Mucosa of descending colon (tissue), 3 donors: ENCODE measurements around the gene CAPG. TPM values are rescaled to one million over a fixed set of nuclear protein-coding genes. Genes with fewer than 3 reads are reported as not detected.
A peak's percentile ranks its signal among the peaks of the same experiment; 100 is the strongest.

Experiments
- ATAC-seq: fragments of 200-7000 bp; cut with Tn5 transposase; one replicate; pipeline ENCODE4 v1.9.1; 2020; ENCODE audit warnings: mild to moderate bottlenecking, moderate library complexity
- DNase-seq, 3 donors: peaks; one replicate each; pipeline ENCODE4 v3.0.0-alpha.2; 2020
- H3K36me3 ChIP-seq: fragments of 200-600 bp; one replicate; pipeline ENCODE4 v1.8.0; 2021; ENCODE audit warnings: low read depth, mild to moderate bottlenecking
- H3K4me1 ChIP-seq: fragments of 200-600 bp; one replicate; pipeline ENCODE4 v1.8.0; 2021; ENCODE audit warnings: low read depth, mild to moderate bottlenecking
- H3K4me3 ChIP-seq: fragments of 200-600 bp; one replicate; pipeline ENCODE4 v1.8.0; 2021; ENCODE audit warnings: mild to moderate bottlenecking
- H3K9me3 ChIP-seq: fragments of 200-600 bp; one replicate; pipeline ENCODE4 v1.8.0; 2021; ENCODE audit warnings: mild to moderate bottlenecking
- CTCF ChIP-seq: fragments of 200-600 bp; IDR thresholded peaks from one replicate; pipeline ENCODE4 v1.8.0; 2022; ENCODE audit warnings: antibody characterized with exemption, mild to moderate bottlenecking
- intact Hi-C, 2 donors: fragments of 100-400 bp; cut with DNase I in 1 of 2; cut with micrococcal nuclease in 1 of 2; formaldehyde crosslinking; loops; one replicate each; pipeline versions ENCODE4 v1.11.0 to v1.11.1; 2022; cut with DNase I, micrococcal nuclease
- total RNA-seq, 3 donors: library from RNA; stranded (reverse); fragmentation: NEBNext Ultra II Directional in 2 of 3; extraction: Animal tissue kit (Norgen Biotek cat#: 25700) in 2 of 3; gene quantifications; one replicate each; pipeline versions ENCODE4 v1.2.1 to v1.2.4, GENCODE V29; 2021 to 2023
- donor health status: DM: no; HTN: no; CAD: no; lungs with moderate emphysema.
- donor health status: DM: no; HTN: no; CAD: no.
- donor health status: DM: no; HTN: yes; CAD: no.

The CAPG gene
- total RNA-seq, 3 donors from 2014 or later = 46.3 to 103 (median 71.2) TPM

- Histone ChIP-seq H3K9me3 (no peaks in the 10 kb centered on the region), H3K4me1 (no peaks in the 10 kb centered on the region), H3K4me3 (no peak overlapping the region), H3K36me3 (no peaks in the 10 kb centered on the region)
- intact Hi-C loops = no loop called here
- TF ChIP-seq CTCF = no peak
- DNase-seq (no peak), ATAC-seq (no peak)
Measured at GRCh38 chr2:85448461-85449213, 38.5 kb upstream of the CAPG start.

- ATAC-seq (no peak), DNase-seq (no peak)
- intact Hi-C loops = no loop called here
- Histone ChIP-seq H3K36me3 (no peaks in the 10 kb centered on the region), H3K4me1 (no peaks in the 10 kb centered on the region), H3K4me3 (no peak overlapping the region), H3K9me3 (no peaks in the 10 kb centered on the region)
- TF ChIP-seq CTCF = no peak
Measured at GRCh38 chr2:85447222-85447585, 37.0 kb upstream of the CAPG start.

GRCh38 chr2:85446296-85447221 is 36.4 kb upstream of the CAPG start:
- TF ChIP-seq CTCF = no peak
- ATAC-seq (peak; percentile 15), DNase-seq (no peak)
- no peak overlapping the region for H3K4me3 ChIP-seq
- H3K36me3 ChIP-seq = no peaks in the 10 kb centered on the region
- no peaks in the 10 kb centered on the region for H3K9me3 ChIP-seq
- intact Hi-C loops = no loop called here
- H3K4me1 ChIP-seq = no peaks in the 10 kb centered on the region

GRCh38 chr2:85445316-85446295 is 35.4 kb upstream of the CAPG start:
- ATAC-seq (peak; percentile 58), DNase-seq (no peak)
- Histone ChIP-seq H3K9me3 (no peaks in the 10 kb centered on the region), H3K4me1 (no peaks in the 10 kb centered on the region), H3K36me3 (no peaks in the 10 kb centered on the region), H3K4me3 (no peak overlapping the region)
- intact Hi-C loops = no loop called here
- no peak for TF ChIP-seq CTCF

GRCh38 chr2:85444629-85445172 is 34.5 kb upstream of the CAPG start:
- no peak for DNase-seq
- no peaks in the 10 kb centered on the region for H3K36me3 ChIP-seq
- ATAC-seq = no peak
- H3K9me3 ChIP-seq = no peaks in the 10 kb centered on the region
- intact Hi-C loops = no loop called here
- H3K4me3 ChIP-seq = no peak overlapping the region
- H3K4me1 ChIP-seq = no peaks in the 10 kb centered on the region
- TF ChIP-seq CTCF = no peak
